PC-9 (cell line): ENCODE data around the gene MPPED2.

Experiments
- EZH2 ChIP-seq: fragments of 200-600 bp; sonication (generic); IDR thresholded peaks from 2 replicates; pipeline ENCODE4 v1.8.0; 2017; ENCODE audit warnings: antibody characterized with exemption, low read depth
- TF ChIP-seq, protein P1 (sequence below): fragments of 200-600 bp; sonication (generic); conservative IDR thresholded peaks from 2 replicates; pipeline ENCODE4 v1.6.1; 2017; ENCODE audit warnings: mixed run types, antibody characterized with exemption, mild to moderate bottlenecking, moderate library complexity

DNA sequence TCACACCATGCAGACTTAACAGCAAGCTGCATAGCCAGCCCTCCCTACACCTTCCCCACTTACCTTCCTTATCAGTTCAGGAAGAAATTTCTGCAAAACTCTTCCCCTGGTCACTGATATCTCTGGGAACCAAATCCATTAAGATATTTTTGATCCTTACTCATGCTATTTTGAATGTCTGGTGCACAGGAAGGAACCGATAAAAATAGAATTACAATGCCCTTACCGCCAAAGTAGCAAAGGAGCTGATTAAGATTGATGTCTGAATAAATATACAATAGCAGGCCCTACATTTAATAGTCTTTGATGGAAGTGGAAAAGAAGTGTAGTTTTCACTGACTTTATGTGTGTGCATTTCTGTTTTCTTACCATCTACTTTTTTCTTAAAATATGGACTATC lies 117.3 kb downstream of the MPPED2 start:
- TF ChIP-seq, protein P1, sequence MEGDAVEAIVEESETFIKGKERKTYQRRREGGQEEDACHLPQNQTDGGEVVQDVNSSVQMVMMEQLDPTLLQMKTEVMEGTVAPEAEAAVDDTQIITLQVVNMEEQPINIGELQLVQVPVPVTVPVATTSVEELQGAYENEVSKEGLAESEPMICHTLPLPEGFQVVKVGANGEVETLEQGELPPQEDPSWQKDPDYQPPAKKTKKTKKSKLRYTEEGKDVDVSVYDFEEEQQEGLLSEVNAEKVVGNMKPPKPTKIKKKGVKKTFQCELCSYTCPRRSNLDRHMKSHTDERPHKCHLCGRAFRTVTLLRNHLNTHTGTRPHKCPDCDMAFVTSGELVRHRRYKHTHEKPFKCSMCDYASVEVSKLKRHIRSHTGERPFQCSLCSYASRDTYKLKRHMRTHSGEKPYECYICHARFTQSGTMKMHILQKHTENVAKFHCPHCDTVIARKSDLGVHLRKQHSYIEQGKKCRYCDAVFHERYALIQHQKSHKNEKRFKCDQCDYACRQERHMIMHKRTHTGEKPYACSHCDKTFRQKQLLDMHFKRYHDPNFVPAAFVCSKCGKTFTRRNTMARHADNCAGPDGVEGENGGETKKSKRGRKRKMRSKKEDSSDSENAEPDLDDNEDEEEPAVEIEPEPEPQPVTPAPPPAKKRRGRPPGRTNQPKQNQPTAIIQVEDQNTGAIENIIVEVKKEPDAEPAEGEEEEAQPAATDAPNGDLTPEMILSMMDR, result no peak
- no peak for TF ChIP-seq EZH2
